Heart right ventricle (tissue), 16 donors: ENCODE data around the gene CDHR3. TPM values are rescaled to one million over a fixed set of nuclear protein-coding genes. Genes with fewer than 3 reads are reported as not detected.

ENCODE experiments used
- ATAC-seq, 8 donors: fragments of 200-7000 bp; cut with Tn5 transposase; one replicate each; pipeline ENCODE4 v1.9.1; 2020; ENCODE audit warnings: mild to moderate bottlenecking in 8 of 8, moderate library complexity in 8 of 8, moderate number of reproducible peaks in 1 of 8
- DNase-seq, 2 donors: peaks; one replicate each; pipeline ENCODE4 v3.0.0-alpha.2; 2020
- H3K27ac ChIP-seq, 10 donors: fragments of 200-600 bp; sonication (generic) in 2 of 10; one replicate each; pipeline versions ENCODE4 v1.5.0 to v1.8.0; 2020 to 2022; ENCODE audit warnings: mild to moderate bottlenecking in 3 of 10
- H3K27me3 ChIP-seq, 7 donors: fragments of 200-600 bp; one replicate each; pipeline ENCODE4 v1.8.0; 2021 to 2022; ENCODE audit warnings: mild to moderate bottlenecking in 2 of 7
- H3K36me3 ChIP-seq, 9 donors: fragments of 200-600 bp; sonication (generic) in 1 of 9; one replicate each; pipeline versions ENCODE4 v1.5.0 to v1.8.0; 2020 to 2022; ENCODE audit warnings: mild to moderate bottlenecking in 2 of 9
- H3K4me1 ChIP-seq, 9 donors: fragments of 200-600 bp; sonication (generic) in 1 of 9; one replicate each; pipeline versions ENCODE4 v1.5.0 to v1.8.0; 2020 to 2022; ENCODE audit warnings: mild to moderate bottlenecking in 4 of 9
- H3K4me3 ChIP-seq, 10 donors: fragments of 200-600 bp; sonication (generic) in 2 of 10; one replicate each; pipeline versions ENCODE4 v1.5.0 to v1.8.0; 2020 to 2022; ENCODE audit warnings: mild to moderate bottlenecking in 7 of 10, moderate library complexity in 2 of 10
- H3K9me3 ChIP-seq, 11 donors: fragments of 200-600 bp in 10 of 11; sonication (generic) in 2 of 11; one replicate each; pipeline versions ENCODE4 v1.5.0 to v1.8.0; 2013 to 2022; ENCODE audit warnings: mild to moderate bottlenecking in 2 of 11, control low read depth in 1 of 11, moderate library complexity in 1 of 11
- WGBS, 2 donors: extraction: QIAGEN DNeasy Blood & Tissue Kit; methylation state at CpG; one replicate each; pipeline ENCODE4 v1.1.7; 2013; ENCODE audit warnings: inconsistent platforms in 1 of 2; 5-methylcytosine and 5-hydroxymethylcytosine counted together
- intact Hi-C, 10 donors: fragments of 100-400 bp; cut with DNase I; formaldehyde crosslinking; loops; one replicate each; pipeline versions ENCODE4 v1.11.1 to v1.14.2; 2022
- polyA plus RNA-seq, 2 donors: library from polyadenylated mRNA; stranded (reverse); fragments of 200-250 nt; gene quantifications; one replicate each; pipeline ENCODE4 v1.2.3, GENCODE V29; 2013
- total RNA-seq, 10 donors: library from RNA; stranded (reverse); fragmentation: NEBNext Ultra II Directional in 3 of 10; extraction: Animal tissue kit (Norgen Biotek cat#: 25700) in 3 of 10; gene quantifications; one replicate each; pipeline versions ENCODE4 v1.2.1 to v1.2.4, GENCODE V29; 2021 to 2023
- TF ChIP-seq, protein P1 (sequence below), 9 donors: fragments of 200-600 bp; sonication (generic) in 2 of 9; IDR thresholded peaks; one replicate each; pipeline versions ENCODE4 v1.5.0 to v1.8.0; 2021 to 2022; ENCODE audit warnings: antibody characterized with exemption in 9 of 9, mild to moderate bottlenecking in 5 of 9, moderate library complexity in 1 of 9
- donor health status: Arrhythmogenic right ventricular cardiomyopathy.
- donor health status: ischemic (EF 13 %, LVEDD 7.1; RV severe dilation, severe dysfunction).
- donor health status: healthy with polysubstance abuse.
- donor health status: DM: no; HTN: yes; CAD: no.
- donor health status: DM: no; HTN: no; CAD: no.
- donor health status: ischemic (EF 25% LVEDD 6.9; RV normal size, moderate dysfunction).
- donor health status: ischemic (EF 25% LVEDD 5.7; RV mildly dilated, moderate dysfunction).
- donor health status: healthy.
- donor health status: DM: yes; HTN: yes; CAD: no.
- donor health status: Ischemic cardiomyopathy.
- donor health status: ischemic (EF 35%, LVEDD 5.7; RV mildly dilated, moderate dysfunction).
- donor health status: nonischemic (EF 11% LVEDD 7.7; RV severe dilation, severe dysfunction).
- donor health status: DM: yes; HTN: yes; CAD: no.
- donor health status: PGD.
- donor health status: ischemic (EF 29% LVEDD 5.4; RV normal size, mild dysfunction).
- donor health status: nonischemic (EF 23%, LVEDD 6.1; RV moderate dilation, normal function).

Gene CDHR3
- total and polyA plus RNA-seq, 12 donors = 0.59 to 14.2 (median 1.9) TPM

DNA sequence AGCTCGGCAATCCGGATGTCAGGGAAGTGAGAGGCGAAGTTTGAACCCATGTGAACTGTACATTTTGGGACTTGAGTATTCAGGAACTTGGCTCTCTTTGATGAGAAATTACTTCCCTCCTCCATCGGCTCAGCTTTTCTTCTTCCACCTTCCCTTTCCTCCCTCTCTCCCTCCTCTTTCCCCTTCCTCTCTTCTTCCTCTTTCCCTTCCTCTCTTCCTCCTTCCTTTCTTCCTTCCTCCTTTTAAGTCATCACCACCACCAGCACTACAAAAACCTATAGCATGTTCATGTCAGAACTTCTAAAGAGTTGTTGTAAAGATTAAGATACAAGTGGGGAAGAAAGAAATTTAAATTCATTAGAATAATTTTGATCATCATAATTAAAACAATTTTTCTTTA, 31.9 kb upstream of the CDHR3 start:
- Histone ChIP-seq H3K27me3 (no peaks in the 10 kb centered on the region), H3K4me3 (no peak overlapping the region), H3K4me1 (peaks cover 0 to 19% (median 2%) of the 10 kb centered on the region in 9 donors), H3K27ac (no peak overlapping the region), H3K9me3 (no peaks in the 10 kb centered on the region), H3K36me3 (no peaks in the 10 kb centered on the region)
- no peak for DNase-seq
- intact Hi-C loops = loop anchor here in 7 of 10 donors (5.0 to 10.0 kb wide), 5 partner anchors 54 to 114 kb away; no protein-coding TSS in a partner anchor
- WGBS, 2 donors = 76 to 82% methylated on average over 4 of the region's 4 CpGs
- ATAC-seq = no peak
- TF ChIP-seq, protein P1, sequence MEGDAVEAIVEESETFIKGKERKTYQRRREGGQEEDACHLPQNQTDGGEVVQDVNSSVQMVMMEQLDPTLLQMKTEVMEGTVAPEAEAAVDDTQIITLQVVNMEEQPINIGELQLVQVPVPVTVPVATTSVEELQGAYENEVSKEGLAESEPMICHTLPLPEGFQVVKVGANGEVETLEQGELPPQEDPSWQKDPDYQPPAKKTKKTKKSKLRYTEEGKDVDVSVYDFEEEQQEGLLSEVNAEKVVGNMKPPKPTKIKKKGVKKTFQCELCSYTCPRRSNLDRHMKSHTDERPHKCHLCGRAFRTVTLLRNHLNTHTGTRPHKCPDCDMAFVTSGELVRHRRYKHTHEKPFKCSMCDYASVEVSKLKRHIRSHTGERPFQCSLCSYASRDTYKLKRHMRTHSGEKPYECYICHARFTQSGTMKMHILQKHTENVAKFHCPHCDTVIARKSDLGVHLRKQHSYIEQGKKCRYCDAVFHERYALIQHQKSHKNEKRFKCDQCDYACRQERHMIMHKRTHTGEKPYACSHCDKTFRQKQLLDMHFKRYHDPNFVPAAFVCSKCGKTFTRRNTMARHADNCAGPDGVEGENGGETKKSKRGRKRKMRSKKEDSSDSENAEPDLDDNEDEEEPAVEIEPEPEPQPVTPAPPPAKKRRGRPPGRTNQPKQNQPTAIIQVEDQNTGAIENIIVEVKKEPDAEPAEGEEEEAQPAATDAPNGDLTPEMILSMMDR (IDR thresholded peaks at IDR 0.05) = no peak

DNA sequence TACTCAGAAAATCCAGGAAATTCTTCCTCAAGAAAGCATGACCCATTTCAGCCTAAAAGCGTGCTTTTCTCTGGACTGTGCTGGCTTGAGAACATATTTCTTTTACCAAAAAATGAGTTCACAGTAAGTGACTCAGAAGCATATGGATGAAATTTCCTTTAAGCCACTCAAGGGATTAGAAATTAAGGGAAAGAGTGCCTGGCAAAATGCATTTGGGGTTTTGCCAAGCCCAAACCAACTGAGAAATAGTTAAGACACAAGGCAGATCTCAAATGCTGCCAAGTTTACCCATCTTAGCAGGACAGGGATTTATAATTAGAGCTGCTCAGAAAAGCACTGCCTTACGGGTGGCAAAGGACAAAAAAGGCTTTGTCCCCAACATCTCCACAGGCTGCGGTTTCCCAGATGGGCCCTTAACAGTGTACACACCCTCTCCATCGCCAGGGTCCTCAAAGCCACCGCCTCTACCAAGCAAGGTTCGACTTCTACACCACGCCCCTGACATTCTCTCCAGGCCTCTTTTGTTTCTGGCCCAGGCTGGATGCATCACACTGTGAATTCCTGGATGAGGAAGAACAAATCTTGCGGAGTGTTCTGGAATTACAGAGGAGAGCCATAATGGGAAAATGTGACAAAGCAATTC, 30.1 kb upstream of the CDHR3 start:
- no peaks in the 10 kb centered on the region for H3K27me3 ChIP-seq
- 69 to 75% methylated on average over 8 of the region's 8 CpGs for WGBS, 2 donors
- H3K4me3 ChIP-seq = no peak overlapping the region
- intact Hi-C loops = loop anchor here in 7 of 10 donors (5.0 to 10.0 kb wide), 5 partner anchors 52 to 112 kb away; no protein-coding TSS in a partner anchor
- peak overlapping the region in 2 of 10 donors; percentile 4 to 49 for H3K27ac ChIP-seq
- peak in 7 of 8 donors; percentile 13 to 62 (median 45) for ATAC-seq
- no peaks in the 10 kb centered on the region for H3K36me3 ChIP-seq
- H3K9me3 ChIP-seq = no peaks in the 10 kb centered on the region
- DNase-seq = no peak
- TF ChIP-seq, protein P1 (IDR thresholded peaks at IDR 0.05) = no peak
- H3K4me1 ChIP-seq = peaks cover 0 to 19% (median 2%) of the 10 kb centered on the region in 9 donors

DNA sequence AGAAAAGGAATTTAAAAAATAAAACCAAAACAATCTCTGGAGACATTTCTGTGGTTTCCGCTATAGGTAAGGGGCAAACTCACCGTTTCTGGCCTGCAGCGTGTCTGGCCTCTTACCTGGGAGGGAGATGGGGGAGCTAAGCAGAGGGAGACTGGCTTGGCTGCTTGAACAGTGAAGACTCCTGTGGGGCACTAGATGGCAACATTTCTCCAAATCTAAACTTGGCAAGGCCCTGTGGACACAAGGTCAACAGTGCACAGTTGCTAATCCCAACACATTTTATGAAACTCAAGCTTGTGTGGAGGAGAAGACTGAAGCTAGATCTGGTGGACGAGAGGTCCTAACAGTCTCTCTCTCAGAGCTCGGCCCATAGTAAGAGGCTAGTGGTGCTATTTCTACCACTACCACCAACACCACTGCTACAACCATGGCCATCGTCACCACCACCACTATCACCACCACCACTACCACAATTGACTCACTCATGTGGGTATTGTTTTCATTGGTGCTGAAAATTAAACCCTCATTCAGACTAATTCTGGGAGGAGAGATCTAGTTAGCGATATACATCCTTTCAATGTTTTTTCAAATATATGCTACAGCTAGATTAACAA, 28.4 kb upstream of the CDHR3 start:
- intact Hi-C loops = loop anchor here in 8 of 10 donors (1.0 to 10.0 kb wide), 9 partner anchors 50 to 110 kb away; no protein-coding TSS in a partner anchor
- DNase-seq (peak in 1 of 2 donors; percentile 16), ATAC-seq (peak; percentile 74 to 92 (median 78))
- Histone ChIP-seq H3K4me1 (peaks cover 0 to 19% (median 2%) of the 10 kb centered on the region in 9 donors), H3K4me3 (no peak overlapping the region), H3K27me3 (no peaks in the 10 kb centered on the region), H3K9me3 (no peaks in the 10 kb centered on the region), H3K36me3 (no peaks in the 10 kb centered on the region), H3K27ac (no peak overlapping the region)
- 79 to 84% methylated on average over 7 of the region's 7 CpGs for WGBS, 2 donors
- TF ChIP-seq, protein P1 (IDR thresholded peaks at IDR 0.05) = peak in 7 of 9 donors; percentile 29 to 63 (median 43)

DNA sequence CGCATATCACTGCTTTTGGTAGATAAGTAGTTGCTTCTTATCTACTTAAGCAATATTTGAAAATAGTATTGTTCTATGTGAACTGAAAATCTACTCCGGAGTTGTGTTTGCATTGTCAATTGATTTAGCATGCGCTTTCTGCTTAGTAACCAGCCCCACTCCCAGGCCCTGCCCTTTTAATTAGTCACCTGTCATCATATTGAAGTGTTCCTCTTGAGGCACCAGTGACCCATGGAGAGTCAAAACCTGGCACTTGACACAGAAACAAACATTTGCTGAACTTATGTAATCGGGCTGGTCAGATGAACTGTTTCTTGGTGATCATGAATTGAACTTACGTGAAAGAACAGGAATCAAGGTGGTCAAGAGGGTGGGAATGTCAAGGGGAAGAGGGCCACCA, 27.8 kb upstream of the CDHR3 start:
- Histone ChIP-seq H3K4me3 (no peak overlapping the region), H3K27ac (no peak overlapping the region), H3K4me1 (peaks cover 0 to 19% (median 2%) of the 10 kb centered on the region in 9 donors), H3K36me3 (no peaks in the 10 kb centered on the region), H3K27me3 (no peaks in the 10 kb centered on the region), H3K9me3 (no peaks in the 10 kb centered on the region)
- WGBS, 2 donors = 53 to 63% methylated on average over 5 of the region's 5 CpGs
- DNase-seq (no peak), ATAC-seq (peak; percentile 50 to 89 (median 78))
- TF ChIP-seq, protein P1 (IDR thresholded peaks at IDR 0.05) = no peak
- intact Hi-C loops = loop anchor here in 7 of 10 donors (1.0 to 10.0 kb wide), 7 partner anchors 50 to 110 kb away; no protein-coding TSS in a partner anchor
